Measurements from ENCODE around the gene IQUB.
A peak's percentile ranks its signal among the peaks of the same experiment; 100 is the strongest.
"Not testable (repeated sequence)": the region's sequence is repeated elsewhere in the genome, so short reads cannot be mapped to it uniquely, and the experiment has no call there.

IQUB gene

GRCh38 chr7:123534383-123535260, at the start of gene IQUB:
Gene IQUB, minus strand, starts transcription at chr7:123534595. Its CDS starts 22,255 bp downstream, at chr7:123512340.
- peak; percentile 93 for DNase-seq

GRCh38 chr7:123583821-123584220, 49.4 kb upstream of the IQUB start:
- DNase-seq: no peak

GRCh38 chr7:123581162-123581459, 46.7 kb upstream of the IQUB start:
- no peak for DNase-seq

GRCh38 chr7:123580406-123581161, 46.2 kb upstream of the IQUB start:
- no peak for DNase-seq

GRCh38 chr7:123579416-123579815, 45.0 kb upstream of the IQUB start:
- DNase-seq: no peak

- DNase-seq: no peak
Observed at GRCh38 chr7:123573896-123574467, 39.6 kb upstream of the IQUB start.

GRCh38 chr7:123573341-123573740, 38.9 kb upstream of the IQUB start:
- no peak for DNase-seq

- DNase-seq: no peak
Observed at GRCh38 chr7:123571684-123572083, 37.3 kb upstream of the IQUB start.

- DNase-seq: no peak
Observed at GRCh38 chr7:123571187-123571586, 36.8 kb upstream of the IQUB start.

GRCh38 chr7:123570390-123571182, 36.2 kb upstream of the IQUB start:
- DNase-seq: no peak

- no peak for DNase-seq
Observed at GRCh38 chr7:123569352-123570010, 35.1 kb upstream of the IQUB start.

GRCh38 chr7:123562121-123562520, 27.7 kb upstream of the IQUB start:
- DNase-seq: no peak

- DNase-seq: no peak
Observed at GRCh38 chr7:123558289-123558874, 24.0 kb upstream of the IQUB start.

- peak; percentile 98 for DNase-seq
Observed at GRCh38 chr7:123557398-123558288, 23.2 kb upstream of the IQUB start, which contains the start of gene NDUFA5. Gene NDUFA5, minus strand, starts transcription at chr7:123557818. Its CDS starts 23 bp downstream, at chr7:123557795.

- no peak for DNase-seq
Observed at GRCh38 chr7:123557016-123557397, 22.6 kb upstream of the IQUB start.

GRCh38 chr7:123555484-123555883, 21.1 kb upstream of the IQUB start:
- DNase-seq: no peak

GRCh38 chr7:123553159-123553558, 18.8 kb upstream of the IQUB start:
- no peak for DNase-seq

- DNase-seq: no peak
Observed at GRCh38 chr7:123552641-123553040, 18.2 kb upstream of the IQUB start.

GRCh38 chr7:123552134-123552533, 17.7 kb upstream of the IQUB start:
- DNase-seq: not testable (repeated sequence)

- no peak for DNase-seq
Observed at GRCh38 chr7:123548406-123548805, 14.0 kb upstream of the IQUB start.

- no peak for DNase-seq
Observed at GRCh38 chr7:123539871-123540270, 5.5 kb upstream of the IQUB start.
